KMS-11 (cell line): Measurements from ENCODE around the gene DHX57.
"Not testable (repeated sequence)": the region's sequence is repeated elsewhere in the genome, so short reads cannot be mapped to it uniquely, and the experiment has no call there.

Source experiments
- H2AFZ ChIP-seq: fragments of 200-600 bp; sonication (generic); 2 replicates; pipeline ENCODE4 v1.6.1; 2016; ENCODE audit warnings: antibody characterized with exemption, mixed run types, low read depth
- H3K27ac ChIP-seq: fragments of 200-600 bp; sonication (generic); 2 replicates; pipeline ENCODE4 v1.6.1; 2016; ENCODE audit warnings: mild to moderate bottlenecking, mixed run types
- H3K27me3 ChIP-seq: fragments of 200-600 bp; sonication (generic); 2 replicates; pipeline ENCODE4 v1.6.1; 2017; ENCODE audit warnings: mild to moderate bottlenecking, low read depth, mixed run types, moderate library complexity; ENCODE audit not compliant: insufficient read depth
- H3K36me3 ChIP-seq: fragments of 200-600 bp; sonication (generic); 2 replicates; pipeline ENCODE4 v1.6.1; 2017; ENCODE audit warnings: mild to moderate bottlenecking, mixed run types; ENCODE audit not compliant: insufficient read depth
- H3K4me1 ChIP-seq: fragments of 200-600 bp; sonication (generic); 2 replicates; pipeline ENCODE4 v1.6.1; 2016; ENCODE audit warnings: mild to moderate bottlenecking, low read depth, mixed run types; ENCODE audit not compliant: poor library complexity, severe bottlenecking
- H3K4me2 ChIP-seq: fragments of 200-600 bp; sonication (generic); 2 replicates; pipeline ENCODE4 v1.7.0; 2016; ENCODE audit warnings: mild to moderate bottlenecking, mixed run types
- H3K4me3 ChIP-seq: fragments of 200-600 bp; sonication (generic); IDR thresholded peaks from 2 replicates; pipeline ENCODE4 v1.6.1; 2017; ENCODE audit warnings: low read depth, low read length, mixed read lengths; ENCODE audit not compliant: insufficient read depth
- H3K79me2 ChIP-seq: fragments of 200-600 bp; sonication (generic); 2 replicates; pipeline ENCODE4 v1.6.1; 2016; ENCODE audit warnings: low read depth, mixed run types; ENCODE audit not compliant: insufficient read depth
- H3K9ac ChIP-seq: fragments of 200-600 bp; sonication (generic); 2 replicates; pipeline ENCODE4 v1.6.1; 2016; ENCODE audit warnings: mild to moderate bottlenecking, mixed run types
- H4K20me1 ChIP-seq: fragments of 200-600 bp; sonication (generic); 2 replicates; pipeline ENCODE4 v1.6.1; 2016; ENCODE audit warnings: mild to moderate bottlenecking, mixed run types; ENCODE audit not compliant: insufficient read depth
- TF ChIP-seq, protein P1 (sequence below): fragments of 200-600 bp; sonication (generic); conservative IDR thresholded peaks from 2 replicates; pipeline ENCODE4 v1.6.1; 2017; ENCODE audit warnings: low read depth, mild to moderate bottlenecking, antibody characterized with exemption, low read length, moderate library complexity, mixed read lengths

Gene DHX57

DNA sequence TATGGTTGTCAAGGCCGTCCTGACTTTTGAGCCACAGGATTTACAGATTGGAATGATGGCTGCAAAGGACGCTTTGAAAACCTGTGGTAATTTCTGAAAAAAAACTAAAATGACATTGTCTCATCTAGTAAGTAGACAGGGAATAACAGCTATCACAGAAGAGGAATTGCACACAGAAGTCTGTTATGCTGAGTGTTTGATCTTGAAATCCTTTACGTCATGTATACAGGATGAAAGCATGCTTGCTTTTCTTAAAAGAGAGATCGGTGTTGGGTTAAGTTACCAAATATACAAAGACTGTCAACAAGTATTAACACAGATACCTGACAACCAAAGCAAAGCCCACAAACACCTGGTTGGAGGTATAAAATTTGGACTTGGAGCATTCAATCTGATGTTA, 112.0 kb downstream of the DHX57 start:
- no peaks in the 10 kb centered on the region for H3K27me3 ChIP-seq
- no peaks in the 10 kb centered on the region for H3K79me2 ChIP-seq
- TF ChIP-seq, protein P1, sequence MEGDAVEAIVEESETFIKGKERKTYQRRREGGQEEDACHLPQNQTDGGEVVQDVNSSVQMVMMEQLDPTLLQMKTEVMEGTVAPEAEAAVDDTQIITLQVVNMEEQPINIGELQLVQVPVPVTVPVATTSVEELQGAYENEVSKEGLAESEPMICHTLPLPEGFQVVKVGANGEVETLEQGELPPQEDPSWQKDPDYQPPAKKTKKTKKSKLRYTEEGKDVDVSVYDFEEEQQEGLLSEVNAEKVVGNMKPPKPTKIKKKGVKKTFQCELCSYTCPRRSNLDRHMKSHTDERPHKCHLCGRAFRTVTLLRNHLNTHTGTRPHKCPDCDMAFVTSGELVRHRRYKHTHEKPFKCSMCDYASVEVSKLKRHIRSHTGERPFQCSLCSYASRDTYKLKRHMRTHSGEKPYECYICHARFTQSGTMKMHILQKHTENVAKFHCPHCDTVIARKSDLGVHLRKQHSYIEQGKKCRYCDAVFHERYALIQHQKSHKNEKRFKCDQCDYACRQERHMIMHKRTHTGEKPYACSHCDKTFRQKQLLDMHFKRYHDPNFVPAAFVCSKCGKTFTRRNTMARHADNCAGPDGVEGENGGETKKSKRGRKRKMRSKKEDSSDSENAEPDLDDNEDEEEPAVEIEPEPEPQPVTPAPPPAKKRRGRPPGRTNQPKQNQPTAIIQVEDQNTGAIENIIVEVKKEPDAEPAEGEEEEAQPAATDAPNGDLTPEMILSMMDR: no peak
- no peaks in the 10 kb centered on the region for H4K20me1 ChIP-seq
- no peak overlapping the region for H2AFZ ChIP-seq
- H3K36me3 ChIP-seq: no peaks in the 10 kb centered on the region
- H3K27ac ChIP-seq: no peak overlapping the region
- no peak overlapping the region for H3K4me3 ChIP-seq
- H3K4me1 ChIP-seq: no peaks in the 10 kb centered on the region
- H3K9ac ChIP-seq: no peak overlapping the region
- no peak overlapping the region for H3K4me2 ChIP-seq

DNA sequence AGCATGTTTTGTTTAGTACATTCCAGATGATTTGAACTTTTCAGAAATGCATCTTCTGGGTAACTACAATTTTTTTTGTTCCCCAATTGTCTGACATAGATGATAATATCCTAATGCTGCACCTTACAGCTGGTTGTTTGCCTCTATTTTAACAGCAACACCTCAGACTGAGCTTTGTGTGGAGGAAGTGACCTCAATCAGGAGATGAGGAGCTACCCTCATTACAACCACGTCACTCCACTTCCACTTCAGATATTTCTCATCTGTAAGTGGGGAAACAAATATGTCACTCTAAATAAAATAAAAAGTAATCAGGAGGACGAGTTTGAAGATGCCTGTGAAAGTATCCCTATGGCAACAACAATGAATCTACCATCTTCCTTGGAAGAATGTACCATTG, 112.5 kb downstream of the DHX57 start:
- Histone ChIP-seq H3K4me3 (no peak overlapping the region), H3K36me3 (no peaks in the 10 kb centered on the region), H3K79me2 (no peaks in the 10 kb centered on the region), H3K27ac (no peak overlapping the region), H4K20me1 (no peaks in the 10 kb centered on the region), H3K27me3 (no peaks in the 10 kb centered on the region), H2AFZ (no peak overlapping the region), H3K4me1 (no peaks in the 10 kb centered on the region), H3K4me2 (no peak overlapping the region), H3K9ac (no peak overlapping the region)
- TF ChIP-seq, protein P1: no peak

DNA sequence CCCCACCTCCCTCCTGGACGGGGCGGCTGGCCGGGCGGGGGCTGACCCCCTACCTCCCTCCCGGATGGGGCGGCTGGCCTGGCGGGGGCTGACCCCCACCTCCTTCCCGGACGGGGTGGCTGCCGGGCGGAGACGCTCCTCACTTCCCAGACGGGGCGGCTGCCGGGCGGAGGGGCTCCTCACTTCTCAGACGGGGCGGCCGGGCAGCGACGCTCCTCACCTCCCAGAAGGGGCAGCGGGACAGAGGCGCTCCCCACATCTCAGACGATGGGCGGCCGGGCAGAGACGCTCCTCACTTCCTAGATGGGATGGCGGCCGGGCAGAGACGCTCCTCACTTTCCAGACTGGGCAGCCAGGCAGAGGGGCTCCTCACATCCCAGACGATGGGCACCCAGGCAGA, 119.8 kb downstream of the DHX57 start:
- H3K4me2 ChIP-seq, H3K9ac ChIP-seq, H3K27ac ChIP-seq, H2AFZ ChIP-seq, H3K79me2 ChIP-seq, H3K4me3 ChIP-seq, H3K36me3 ChIP-seq, H4K20me1 ChIP-seq, H3K27me3 ChIP-seq: not testable (repeated sequence)
- peaks cover 21% of the 10 kb centered on the region for H3K4me1 ChIP-seq

DNA sequence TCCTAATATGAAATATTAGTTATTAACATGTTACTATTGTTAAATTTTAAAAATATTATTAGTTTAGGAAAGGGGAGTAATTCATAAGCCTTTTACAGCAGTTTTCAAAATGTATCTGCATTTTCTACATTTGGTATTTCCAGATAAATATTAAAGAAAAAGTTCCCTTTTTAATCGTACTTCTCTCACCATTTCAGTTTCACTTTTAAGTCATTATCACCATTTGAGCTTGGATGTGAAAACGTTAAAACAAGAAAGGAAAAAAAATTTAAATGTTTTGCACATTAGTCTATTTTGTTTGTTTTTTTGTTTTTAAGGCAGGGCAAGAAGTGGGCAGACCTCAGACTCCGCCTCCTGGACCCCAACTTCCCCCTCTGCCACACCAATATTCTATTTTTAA, 121.2 kb downstream of the DHX57 start:
- H3K9ac ChIP-seq: 0 out of 2 replicates have a peak overlapping the region, but pooled peaks have one; percentile 13
- H3K27me3 ChIP-seq: no peaks in the 10 kb centered on the region
- H2AFZ ChIP-seq: no peak overlapping the region
- H3K79me2 ChIP-seq: peaks cover 17% of the 10 kb centered on the region
- H3K4me2 ChIP-seq: peak overlapping the region; percentile 44
- no peak overlapping the region for H3K27ac ChIP-seq
- TF ChIP-seq, protein P1: no peak
- H4K20me1 ChIP-seq: peaks cover 8% of the 10 kb centered on the region
- H3K4me3 ChIP-seq: no peak overlapping the region
- H3K36me3 ChIP-seq: peaks cover 7% of the 10 kb centered on the region; the same call in 1 of the 2 replicates
- peaks cover 24% of the 10 kb centered on the region for H3K4me1 ChIP-seq

DNA sequence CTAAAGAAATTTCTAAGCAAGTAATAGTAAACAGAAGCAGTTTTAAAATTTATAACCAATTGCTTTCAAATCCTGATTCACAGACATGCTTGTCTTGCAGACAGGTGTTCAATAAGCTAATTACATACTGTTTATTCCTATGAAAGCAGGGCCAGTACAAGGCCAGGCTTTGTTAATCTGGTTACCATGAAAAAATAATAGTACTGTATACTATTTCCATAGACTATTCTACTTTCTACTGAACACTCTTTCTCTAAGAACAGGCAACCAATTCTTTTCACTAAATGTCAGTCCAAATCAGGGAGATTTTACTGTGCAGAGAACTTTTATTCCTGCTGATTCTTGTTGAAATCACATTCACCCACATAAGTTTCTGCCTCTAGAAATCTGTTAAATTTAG, 121.7 kb downstream of the DHX57 start:
- Histone ChIP-seq H3K27me3 (no peaks in the 10 kb centered on the region), H2AFZ (no peak overlapping the region), H4K20me1 (peaks cover 12% of the 10 kb centered on the region), H3K9ac (0 out of 2 replicates have a peak overlapping the region, but pooled peaks have one; percentile 13), H3K79me2 (peaks cover 22% of the 10 kb centered on the region), H3K4me3 (no peak overlapping the region), H3K4me1 (peaks cover 28% of the 10 kb centered on the region), H3K27ac (no peak overlapping the region), H3K36me3 (peaks cover 11% of the 10 kb centered on the region; the same call in 1 of the 2 replicates), H3K4me2 (peak overlapping the region; percentile 44)
- TF ChIP-seq, protein P1: no peak
